ENCODE data around the gene FHOD3. TPM values are rescaled to one million over a fixed set of nuclear protein-coding genes. Genes with fewer than 3 reads are reported as not detected.
A peak's percentile ranks its signal among the peaks of the same experiment; 100 is the strongest.

The FHOD3 gene
- polyA plus RNA-seq, 1 donor from 2014 or later: not detected

DNA sequence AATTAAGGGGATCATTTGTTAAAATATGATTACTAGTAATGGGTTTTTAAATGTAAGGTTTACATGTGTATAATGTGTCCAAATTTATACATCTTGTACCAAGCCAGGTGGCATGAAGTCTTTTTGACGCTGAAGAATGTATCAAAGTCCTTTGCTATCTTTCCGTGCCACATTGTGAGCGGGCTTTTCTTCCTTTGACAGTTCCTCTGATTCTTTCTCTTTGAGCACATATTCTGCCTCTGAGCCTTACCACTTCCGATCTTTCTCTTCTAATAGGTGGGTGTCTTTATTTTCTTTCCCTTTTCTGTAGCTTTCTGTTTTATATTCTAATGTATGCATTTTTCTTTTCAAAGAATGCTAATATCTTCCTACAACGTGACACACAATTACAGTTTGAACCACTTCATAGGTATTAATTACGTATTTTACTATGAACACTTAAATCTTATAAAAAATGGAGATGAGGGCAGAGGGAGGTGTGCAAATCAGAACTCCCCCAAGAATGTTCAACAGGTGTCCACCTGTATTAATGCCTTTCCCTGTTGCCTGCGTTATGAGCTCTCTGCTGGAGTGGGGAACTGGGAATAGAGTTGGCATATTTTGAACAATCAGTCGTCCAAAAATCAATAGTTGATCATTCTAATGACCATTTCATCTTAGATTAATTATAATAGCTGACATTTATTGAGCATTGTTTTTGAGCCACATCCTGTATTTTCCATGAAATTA lies 355.8 kb downstream of the FHOD3 start:
- peaks cover 0 to 2% (median 1%) of the 10 kb centered on the region in 3 donors for H3K9me3 Mint-ChIP-seq
- no peak overlapping the region for H3K4me3 Mint-ChIP-seq
- no peak overlapping the region for H3K27ac Mint-ChIP-seq
- H3K36me3 Mint-ChIP-seq: no peaks in the 10 kb centered on the region
- no peaks in the 10 kb centered on the region for H3K4me1 Mint-ChIP-seq
- peaks cover 15% of the 10 kb centered on the region for H3K27me3 Mint-ChIP-seq

DNA sequence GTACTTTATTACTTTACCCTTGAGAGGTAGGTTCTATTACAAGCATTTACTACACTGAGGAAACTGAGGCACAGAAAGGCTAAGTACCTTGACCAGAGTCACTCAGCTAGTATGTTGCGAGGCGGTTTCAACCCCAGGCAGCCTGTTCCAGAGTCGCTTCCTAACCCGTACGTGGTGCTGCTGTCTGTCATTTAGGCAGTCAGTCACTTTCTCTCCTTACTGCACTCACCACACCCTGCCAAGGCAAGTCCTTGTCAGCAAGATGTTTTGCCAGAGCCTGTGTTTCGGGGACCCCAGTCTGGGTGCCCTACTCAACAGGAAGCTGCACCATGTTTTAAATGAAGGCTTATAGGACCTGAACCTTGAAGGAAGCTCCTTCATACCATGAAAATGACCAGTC lies 356.4 kb downstream of the FHOD3 start:
- Mint-ChIP-seq H3K9me3 (peaks cover 0 to 2% (median 1%) of the 10 kb centered on the region in 3 donors), H3K27me3 (peaks cover 15% of the 10 kb centered on the region), H3K4me1 (no peaks in the 10 kb centered on the region), H3K27ac (no peak overlapping the region), H3K4me3 (no peak overlapping the region), H3K36me3 (no peaks in the 10 kb centered on the region)

DNA sequence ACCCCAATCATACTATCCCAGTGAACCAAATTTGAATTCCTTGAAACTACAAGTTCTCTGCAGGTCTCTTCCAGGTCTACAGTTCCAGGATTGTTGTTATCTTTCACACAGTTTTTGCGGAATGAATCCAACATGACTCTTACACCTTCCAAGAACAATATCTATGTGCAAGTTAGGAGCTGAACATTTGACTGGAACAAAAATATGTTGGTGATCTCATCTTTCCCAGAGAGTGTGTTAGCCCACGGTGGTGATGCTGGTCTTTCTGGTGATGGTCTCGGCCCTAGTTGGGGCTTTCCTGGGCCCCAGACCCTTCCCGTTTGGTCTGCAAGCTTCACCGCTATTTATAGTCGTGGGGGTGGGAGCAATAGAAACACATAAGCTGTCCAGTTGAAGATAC lies 357.6 kb downstream of the FHOD3 start:
- Mint-ChIP-seq H3K4me1 (no peaks in the 10 kb centered on the region), H3K36me3 (no peaks in the 10 kb centered on the region), H3K9me3 (peaks cover 0 to 2% (median 0%) of the 10 kb centered on the region in 3 donors), H3K4me3 (no peak overlapping the region), H3K27me3 (peaks cover 9% of the 10 kb centered on the region), H3K27ac (no peak overlapping the region)

DNA sequence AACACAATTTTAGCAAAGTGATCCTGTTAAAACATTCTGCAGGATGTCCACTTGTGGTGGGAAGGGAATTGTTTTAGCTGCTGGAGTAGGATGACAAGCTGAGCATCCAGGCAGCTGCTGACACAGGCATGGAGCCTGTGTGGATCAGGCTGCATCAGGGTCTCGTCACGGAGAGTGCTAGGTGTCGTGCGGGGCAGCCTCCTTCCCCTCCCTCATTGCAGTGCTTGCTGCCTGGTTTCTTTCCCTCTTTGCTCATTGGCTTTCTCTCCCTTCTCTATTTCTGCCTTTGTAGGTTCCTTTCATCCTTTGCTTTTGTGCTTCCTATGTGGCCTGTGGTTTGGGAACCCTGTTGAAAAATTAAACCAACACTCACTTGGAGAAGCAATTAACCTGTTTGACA lies 358.4 kb downstream of the FHOD3 start:
- no peaks in the 10 kb centered on the region for H3K36me3 Mint-ChIP-seq
- no peaks in the 10 kb centered on the region for H3K4me1 Mint-ChIP-seq
- H3K4me3 Mint-ChIP-seq: no peak overlapping the region
- H3K27me3 Mint-ChIP-seq: peaks cover 9% of the 10 kb centered on the region
- no peak overlapping the region for H3K27ac Mint-ChIP-seq
- H3K9me3 Mint-ChIP-seq: peaks cover 0 to 2% (median 0%) of the 10 kb centered on the region in 3 donors

DNA sequence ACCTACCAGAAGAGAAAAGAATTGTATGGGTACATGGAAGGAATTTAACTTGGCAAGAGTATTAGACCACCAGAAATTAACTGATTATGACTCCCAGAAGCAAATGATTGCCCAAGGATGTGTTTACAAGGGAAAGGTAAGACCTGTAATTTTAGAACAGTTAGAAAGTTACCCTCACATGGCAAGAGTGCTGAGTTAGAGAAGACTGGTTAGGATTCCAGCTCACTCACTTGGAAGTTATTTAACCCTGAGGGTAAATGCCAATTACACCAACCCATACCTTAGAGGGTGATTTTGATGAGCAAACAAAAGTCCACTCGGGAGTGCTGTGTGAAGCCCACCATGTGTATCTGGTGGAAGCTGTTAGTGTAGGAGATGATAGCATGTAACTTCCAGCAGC lies 361.1 kb downstream of the FHOD3 start:
- no peak overlapping the region for H3K4me3 Mint-ChIP-seq
- H3K9me3 Mint-ChIP-seq: peaks cover 0 to 2% (median 0%) of the 10 kb centered on the region in 3 donors
- H3K36me3 Mint-ChIP-seq: no peaks in the 10 kb centered on the region
- peaks cover 7% of the 10 kb centered on the region for H3K27me3 Mint-ChIP-seq
- no peak overlapping the region for H3K27ac Mint-ChIP-seq
- no peaks in the 10 kb centered on the region for H3K4me1 Mint-ChIP-seq

DNA sequence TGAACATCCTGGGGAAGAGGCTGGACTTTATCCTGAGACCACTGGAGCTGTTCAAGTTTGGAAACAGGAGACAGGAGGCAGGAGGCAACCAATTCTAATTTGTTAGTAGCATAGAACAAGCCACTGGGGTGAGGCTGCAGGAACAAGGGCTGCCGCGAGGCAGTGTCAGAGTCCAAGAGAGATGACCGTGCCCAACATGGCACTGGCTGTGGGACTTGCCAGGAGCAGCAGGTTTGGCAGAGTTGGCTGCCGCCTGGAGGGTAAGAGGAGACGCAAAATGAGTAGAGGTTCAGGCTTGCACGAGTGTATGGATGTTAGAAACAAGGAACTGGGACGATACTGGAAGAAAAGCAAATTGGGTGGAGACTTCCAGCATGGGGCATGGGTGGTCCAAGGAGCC lies 362.8 kb downstream of the FHOD3 start:
- H3K27ac Mint-ChIP-seq: no peak overlapping the region
- no peak overlapping the region for H3K4me3 Mint-ChIP-seq
- no peaks in the 10 kb centered on the region for H3K36me3 Mint-ChIP-seq
- peaks cover 0 to 2% (median 0%) of the 10 kb centered on the region in 3 donors for H3K9me3 Mint-ChIP-seq
- H3K4me1 Mint-ChIP-seq: no peaks in the 10 kb centered on the region
- peaks cover 7% of the 10 kb centered on the region for H3K27me3 Mint-ChIP-seq

DNA sequence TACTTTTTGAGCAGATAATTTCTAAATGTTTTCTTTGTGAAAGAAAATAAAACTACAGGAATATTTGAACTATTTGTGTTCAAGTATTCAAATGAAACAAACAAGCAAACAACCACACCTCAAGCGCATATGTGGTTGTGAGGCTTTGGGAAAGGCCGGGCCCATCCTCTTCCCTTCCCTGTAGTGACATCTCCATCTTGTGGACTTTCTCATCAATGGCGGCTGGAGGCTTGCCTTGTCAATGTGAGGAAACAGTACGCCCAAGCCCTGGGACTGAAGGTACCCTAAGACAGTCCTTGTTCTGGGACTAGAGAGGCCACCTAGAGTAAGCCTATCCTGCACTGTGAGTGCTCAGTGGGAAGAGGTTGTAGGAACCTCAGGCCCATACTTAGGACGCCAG lies 364.5 kb downstream of the FHOD3 start:
- Mint-ChIP-seq H3K27ac (no peak overlapping the region), H3K36me3 (no peaks in the 10 kb centered on the region), H3K4me3 (no peak overlapping the region), H3K9me3 (no peaks in the 10 kb centered on the region), H3K27me3 (peaks cover 3% of the 10 kb centered on the region), H3K4me1 (no peaks in the 10 kb centered on the region)

DNA sequence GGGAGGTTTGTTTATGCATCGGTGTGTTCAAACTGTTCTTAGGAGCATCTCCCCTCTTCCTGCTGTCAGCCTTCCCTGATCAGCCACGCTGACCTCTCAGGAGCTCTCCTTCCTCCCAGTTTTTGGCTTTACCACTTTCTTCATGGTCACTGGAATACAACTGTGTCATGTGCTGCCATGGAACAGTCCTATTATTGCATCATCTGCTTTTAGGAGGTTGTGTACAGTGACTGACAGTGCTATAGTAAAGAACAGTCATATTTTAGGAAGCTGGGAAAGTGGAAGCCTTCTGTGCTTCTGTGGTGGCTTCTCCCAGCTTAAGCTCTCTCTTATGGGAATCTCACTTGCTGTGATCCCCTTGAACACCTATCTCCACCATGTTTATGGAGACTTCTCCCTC lies 365.8 kb downstream of the FHOD3 start:
- Mint-ChIP-seq H3K27ac (no peak overlapping the region), H3K4me1 (no peaks in the 10 kb centered on the region), H3K27me3 (no peaks in the 10 kb centered on the region), H3K4me3 (no peak overlapping the region), H3K9me3 (no peaks in the 10 kb centered on the region), H3K36me3 (no peaks in the 10 kb centered on the region)

DNA sequence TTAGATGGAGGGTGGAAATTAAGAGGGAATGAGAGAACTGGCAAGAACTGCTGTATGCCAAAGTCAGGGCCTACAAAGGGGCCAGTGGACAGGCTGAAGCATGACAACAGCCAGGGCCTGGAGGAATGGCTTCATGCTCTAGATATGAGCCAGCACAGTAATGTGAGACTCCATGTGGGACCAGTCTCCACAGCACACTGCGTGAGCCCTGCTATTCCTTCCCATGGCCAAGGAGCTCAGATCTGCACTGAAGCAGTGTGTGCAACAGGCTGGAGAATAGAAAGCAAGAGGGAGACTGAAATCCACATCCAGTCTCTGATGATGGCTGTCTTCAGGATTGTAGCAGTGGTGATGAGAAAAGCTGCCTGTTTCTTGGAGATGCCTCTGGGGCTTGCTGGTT lies 368.4 kb downstream of the FHOD3 start:
- no peaks in the 10 kb centered on the region for H3K36me3 Mint-ChIP-seq
- H3K4me3 Mint-ChIP-seq: no peak overlapping the region
- no peaks in the 10 kb centered on the region for H3K9me3 Mint-ChIP-seq
- H3K27ac Mint-ChIP-seq: no peak overlapping the region
- no peaks in the 10 kb centered on the region for H3K27me3 Mint-ChIP-seq
- H3K4me1 Mint-ChIP-seq: no peaks in the 10 kb centered on the region

DNA sequence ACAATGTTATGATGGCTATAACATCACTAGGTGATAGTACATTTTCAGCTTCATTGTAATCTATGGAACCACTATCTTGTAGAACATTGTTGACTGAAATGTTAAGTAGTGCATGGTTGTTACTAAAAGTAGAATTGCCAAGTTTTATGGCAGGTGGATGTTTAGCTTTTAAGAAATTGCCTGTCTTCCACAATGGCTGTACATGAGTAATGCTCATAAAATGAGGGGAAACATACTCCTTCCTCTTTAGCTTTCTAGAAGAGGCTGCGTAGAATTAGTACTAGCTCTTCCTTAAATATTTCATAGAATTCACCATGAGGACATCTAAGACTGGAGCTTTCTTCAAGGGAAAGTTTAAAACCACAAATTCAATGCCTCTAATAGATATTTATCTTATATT lies 370.3 kb downstream of the FHOD3 start:
- no peaks in the 10 kb centered on the region for H3K9me3 Mint-ChIP-seq
- peaks cover 6% of the 10 kb centered on the region for H3K27me3 Mint-ChIP-seq
- no peaks in the 10 kb centered on the region for H3K36me3 Mint-ChIP-seq
- H3K27ac Mint-ChIP-seq: no peak overlapping the region
- H3K4me1 Mint-ChIP-seq: peaks cover 3 to 5% (median 4%) of the 10 kb centered on the region in 3 donors
- no peak overlapping the region for H3K4me3 Mint-ChIP-seq

DNA sequence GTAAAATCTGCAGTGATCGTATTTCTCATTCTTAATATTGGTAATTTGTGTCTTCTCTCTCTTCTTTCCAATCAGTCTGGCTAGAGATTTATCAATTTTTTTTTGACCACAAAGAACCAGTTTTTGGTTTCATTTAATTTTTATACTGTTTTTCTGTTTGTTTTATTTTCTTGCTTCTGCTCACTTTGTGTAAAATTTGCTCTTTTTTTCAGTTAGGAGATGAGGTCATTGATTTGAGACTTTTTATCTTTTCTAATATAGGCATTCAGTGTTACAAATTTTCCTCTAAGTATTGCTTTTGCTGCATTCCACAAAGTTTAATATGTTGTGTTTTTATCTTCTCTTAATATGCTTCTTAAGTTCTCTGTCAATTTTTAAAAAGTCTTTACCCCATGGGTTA lies 370.8 kb downstream of the FHOD3 start:
- H3K36me3 Mint-ChIP-seq: no peaks in the 10 kb centered on the region
- no peak overlapping the region for H3K4me3 Mint-ChIP-seq
- H3K27me3 Mint-ChIP-seq: peaks cover 8% of the 10 kb centered on the region
- H3K27ac Mint-ChIP-seq: no peak overlapping the region
- H3K4me1 Mint-ChIP-seq: peaks cover 5 to 9% (median 8%) of the 10 kb centered on the region in 3 donors
- H3K9me3 Mint-ChIP-seq: no peaks in the 10 kb centered on the region

DNA sequence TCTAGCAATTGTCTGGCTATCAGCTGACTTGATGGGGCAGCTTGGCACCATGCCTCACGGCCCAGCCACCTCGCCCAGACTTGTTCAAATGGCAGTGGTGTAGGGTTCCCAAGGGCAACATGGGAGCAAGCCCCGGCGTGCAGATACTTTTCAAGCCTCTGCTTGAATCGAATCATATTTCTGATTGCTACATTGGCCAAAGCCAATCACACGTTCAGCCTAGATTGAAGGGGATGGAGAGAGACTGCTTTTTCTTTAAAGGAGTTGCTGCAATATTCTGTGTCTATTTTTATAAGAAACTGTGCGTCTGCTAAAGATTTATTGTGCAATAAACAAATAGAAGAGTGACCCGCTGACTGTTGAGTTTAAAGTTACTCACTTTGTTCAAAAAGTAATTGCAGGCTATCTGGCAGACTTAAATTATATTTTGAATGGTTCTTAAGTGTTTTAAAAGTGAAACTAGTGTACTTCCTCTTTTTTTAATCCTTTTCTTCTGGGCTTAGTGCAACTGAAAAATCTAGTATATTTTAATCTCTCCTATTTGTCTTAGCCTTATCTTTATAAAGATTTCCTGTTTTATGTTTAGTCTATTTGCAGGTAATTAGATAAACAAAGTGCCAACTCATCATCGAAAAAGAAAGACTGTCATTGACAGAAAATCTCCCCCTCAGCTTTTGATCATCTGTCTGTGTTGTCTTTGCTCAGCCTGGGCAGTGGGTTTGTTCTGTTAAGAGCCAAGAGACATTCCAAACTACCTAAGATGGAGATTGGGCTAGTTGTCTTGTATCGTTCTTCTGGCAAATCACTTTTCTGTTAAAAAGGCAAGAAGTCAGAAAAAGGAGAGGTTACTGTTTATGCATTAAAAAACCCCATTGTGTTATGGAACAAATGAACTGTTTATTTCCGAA lies 375.2 kb downstream of the FHOD3 start:
- H3K36me3 Mint-ChIP-seq: no peaks in the 10 kb centered on the region
- H3K27ac Mint-ChIP-seq: no peak overlapping the region
- peak overlapping the region in 1 of 4 donors; percentile 43 for H3K4me3 Mint-ChIP-seq
- peaks cover 5 to 9% (median 8%) of the 10 kb centered on the region in 3 donors for H3K4me1 Mint-ChIP-seq
- peaks cover 8% of the 10 kb centered on the region for H3K27me3 Mint-ChIP-seq
- peaks cover 2 to 5% (median 4%) of the 10 kb centered on the region in 3 donors for H3K9me3 Mint-ChIP-seq

DNA sequence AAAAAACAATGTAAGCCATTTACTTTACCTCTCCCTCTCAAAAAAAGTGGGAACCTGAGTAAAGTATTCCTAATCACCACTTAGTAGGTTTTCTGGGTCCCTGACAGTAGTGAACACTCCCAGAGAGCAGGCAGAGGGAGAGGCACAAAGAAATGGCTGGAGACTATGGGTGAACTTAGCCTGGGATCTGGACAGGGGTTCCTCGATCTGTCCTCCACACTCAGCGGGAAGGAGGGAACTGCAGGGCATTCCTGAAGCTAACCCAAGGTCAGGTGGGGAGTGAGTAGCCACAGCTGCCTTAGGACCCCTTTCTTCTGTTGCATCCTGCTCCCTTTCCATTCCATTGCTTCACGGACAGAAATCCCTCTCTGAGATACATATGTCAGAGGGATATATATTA lies 375.9 kb downstream of the FHOD3 start:
- peaks cover 2 to 5% (median 4%) of the 10 kb centered on the region in 3 donors for H3K9me3 Mint-ChIP-seq
- H3K36me3 Mint-ChIP-seq: no peaks in the 10 kb centered on the region
- no peak overlapping the region for H3K27ac Mint-ChIP-seq
- H3K4me1 Mint-ChIP-seq: peaks cover 5 to 9% (median 8%) of the 10 kb centered on the region in 3 donors
- H3K4me3 Mint-ChIP-seq: no peak overlapping the region
- H3K27me3 Mint-ChIP-seq: peaks cover 8% of the 10 kb centered on the region

DNA sequence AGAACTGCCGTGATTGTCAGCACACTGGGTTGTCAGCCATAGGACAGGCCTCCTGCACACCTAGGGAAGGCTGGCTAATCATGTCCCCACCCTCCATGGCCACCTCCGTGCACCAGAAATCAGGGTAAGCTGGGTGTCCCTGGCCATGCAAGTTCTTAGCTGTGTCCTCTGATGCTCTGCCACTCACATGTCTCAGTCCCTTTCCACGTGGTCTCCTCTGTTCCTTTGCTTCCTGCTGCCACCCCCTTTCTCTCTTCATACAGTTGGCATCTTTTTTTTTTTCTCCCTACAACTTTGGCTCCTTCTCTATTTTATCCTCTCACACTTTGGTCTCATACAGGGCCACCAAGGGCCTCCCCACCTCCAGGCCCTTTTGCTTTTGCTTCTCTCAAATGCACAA lies 377.6 kb downstream of the FHOD3 start:
- H3K27me3 Mint-ChIP-seq: peaks cover 8% of the 10 kb centered on the region
- H3K4me3 Mint-ChIP-seq: no peak overlapping the region
- no peak overlapping the region for H3K27ac Mint-ChIP-seq
- H3K4me1 Mint-ChIP-seq: peaks cover 5 to 9% (median 8%) of the 10 kb centered on the region in 3 donors
- peaks cover 2 to 5% (median 4%) of the 10 kb centered on the region in 3 donors for H3K9me3 Mint-ChIP-seq
- no peaks in the 10 kb centered on the region for H3K36me3 Mint-ChIP-seq

DNA sequence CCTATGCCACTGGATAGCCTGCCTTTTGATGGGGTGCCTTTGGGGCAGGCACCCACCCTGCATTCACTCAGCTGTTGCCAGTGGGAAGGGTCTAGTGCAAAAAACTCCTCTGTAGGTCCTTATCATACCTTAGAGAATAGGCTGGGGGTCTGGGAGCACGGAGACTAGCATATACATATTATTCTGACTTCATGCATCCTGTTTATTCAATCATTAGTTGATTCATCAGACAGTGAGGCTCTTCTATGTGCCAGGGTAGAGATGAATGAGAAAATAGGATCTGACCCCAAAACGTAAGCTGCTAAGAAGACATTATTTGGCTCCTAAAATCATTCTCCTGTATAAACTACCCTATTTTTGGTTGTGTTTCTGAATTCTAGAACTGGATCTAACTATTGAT lies 378.0 kb downstream of the FHOD3 start:
- Mint-ChIP-seq H3K4me1 (peaks cover 5 to 9% (median 8%) of the 10 kb centered on the region in 3 donors), H3K27ac (no peak overlapping the region), H3K4me3 (no peak overlapping the region), H3K36me3 (no peaks in the 10 kb centered on the region), H3K9me3 (peaks cover 2 to 5% (median 4%) of the 10 kb centered on the region in 3 donors), H3K27me3 (peaks cover 8% of the 10 kb centered on the region)
